Endothelial cell of umbilical vein (primary cell): ENCODE data around the gene MAJIN. TPM values are rescaled to one million over a fixed set of nuclear protein-coding genes. Genes with fewer than 3 reads are reported as not detected.

Experiments used
- BruUV-seq: library from RNA; stranded (reverse); fragments of 400-500 nt; replicated peaks from 2 replicates; lab custom pipeline; 2021; lab: Mats Ljungman, UMichigan
- CTCF ChIA-PET: fragments of 300-600, 350-600 bp; sonication (Branson Sonifier 250); formaldehyde crosslinking; loops from one replicate; lab custom pipeline; 2021; ENCODE audit warnings: antibody characterized with exemption, inconsistent platforms; lab: Charles Lee
- POLR2A ChIA-PET: fragments of 300-600, 350-600 bp; sonication (Branson Sonifier 250); formaldehyde crosslinking; loops from one replicate; lab custom pipeline; 2021; ENCODE audit warnings: antibody characterized with exemption, inconsistent platforms; lab: Charles Lee
- DNase-seq: peaks from one replicate; pipeline ENCODE4 v3.0.0-alpha.2; 2011; ENCODE audit warnings: low read depth, low spot score
- FAIRE-seq: peaks from 2 replicates; lab custom pipeline; 2011; peaks lifted over from hg19 to GRCh38; lab: Jason Lieb, UNC
- H2AFZ ChIP-seq: 2 replicates; pipeline ENCODE4 v1.6.0; 2012; ENCODE audit warnings: low read depth, low read length, control low read depth, inconsistent platforms
- H3K27ac ChIP-seq: 2 replicates; pipeline ENCODE4 v1.5.1; 2011; ENCODE audit warnings: low read depth, mild to moderate bottlenecking, control low read depth, low read length, moderate library complexity; ENCODE audit not compliant: insufficient read depth
- H3K27me3 ChIP-seq, 2 experiments: 2 replicates each; pipeline versions ENCODE4 v1.6.0 to v1.6.1; 2011; ENCODE audit warnings: low read length in 2 of 2, mixed read lengths in 1 of 2; ENCODE audit not compliant: control insufficient read depth in 2 of 2, insufficient read depth in 2 of 2
- H3K36me3 ChIP-seq, 2 experiments: 2 replicates in 1 of 2; 3 replicates in 1 of 2; pipeline ENCODE4 v1.5.1; 2011; ENCODE audit warnings: low read length in 2 of 2, mild to moderate bottlenecking in 1 of 2, moderate library complexity in 1 of 2; ENCODE audit not compliant: control insufficient read depth in 2 of 2, insufficient read depth in 2 of 2; ENCODE audit errors: extremely low read depth in 1 of 2
- H3K4me1 ChIP-seq: 3 replicates; pipeline ENCODE4 v1.5.1; 2011; ENCODE audit warnings: mild to moderate bottlenecking, low read length; ENCODE audit not compliant: control insufficient read depth, insufficient read depth; ENCODE audit errors: extremely low read depth
- H3K4me2 ChIP-seq: 2 replicates; pipeline ENCODE4 v1.6.1; 2011; ENCODE audit warnings: low read length, control low read depth, mixed read lengths; ENCODE audit not compliant: insufficient read depth
- H3K4me3 ChIP-seq, 3 experiments: fragments of 200-600 bp in 1 of 3; sonication (generic), shearing (Covaris generic) in 1 of 3; replicated peaks in 1 of 3; 2 replicates each; pipeline ENCODE4 v1.5.1; 2011 to 2016; ENCODE audit warnings: control low read depth in 3 of 3, low read length in 3 of 3, mild to moderate bottlenecking in 2 of 3, inconsistent platforms in 1 of 3, low read depth in 1 of 3, moderate library complexity in 1 of 3; ENCODE audit not compliant: insufficient read depth in 1 of 3
- H3K79me2 ChIP-seq: 2 replicates; pipeline ENCODE4 v1.6.0; 2012; ENCODE audit warnings: low read length, inconsistent platforms; ENCODE audit not compliant: control insufficient read depth, insufficient read depth
- H3K9ac ChIP-seq: replicated peaks from 2 replicates; pipeline ENCODE3; 2011; ENCODE audit warnings: low read length, control low read depth; ENCODE audit not compliant: insufficient read depth; ENCODE audit errors: extremely low read depth
- H3K9me1 ChIP-seq: replicated peaks from 3 replicates; pipeline ENCODE4 v1.6.0; 2011; ENCODE audit warnings: mild to moderate bottlenecking, low read length; ENCODE audit not compliant: control insufficient read depth, insufficient read depth; ENCODE audit errors: extremely low read depth
- H3K9me3 ChIP-seq: replicated peaks from 2 replicates; pipeline ENCODE4 v1.5.1; 2012; ENCODE audit warnings: low read length, inconsistent platforms; ENCODE audit not compliant: control insufficient read depth, insufficient read depth
- H4K20me1 ChIP-seq: replicated peaks from 2 replicates; pipeline ENCODE3; 2011; ENCODE audit warnings: mild to moderate bottlenecking, low read length; ENCODE audit not compliant: control insufficient read depth, insufficient read depth; ENCODE audit errors: extremely low read depth
- EZH2 ChIP-seq: IDR thresholded peaks from 2 replicates; pipeline ENCODE4 v1.6.1; 2012; ENCODE audit warnings: borderline replicate concordance, low read depth, mild to moderate bottlenecking, moderate library complexity, low read length, inconsistent platforms; ENCODE audit not compliant: severe bottlenecking
- FOS ChIP-seq: IDR thresholded peaks from 2 replicates; pipeline ENCODE4 v1.6.1; 2011; ENCODE audit warnings: mild to moderate bottlenecking, low read length, moderate library complexity, borderline replicate concordance; ENCODE audit not compliant: insufficient read depth
- GATA2 ChIP-seq: IDR thresholded peaks from 2 replicates; pipeline ENCODE4 v1.7.0; 2011; ENCODE audit warnings: low read depth, mild to moderate bottlenecking, moderate library complexity, mixed read lengths, low read length; ENCODE audit not compliant: insufficient read length, insufficient read depth
- JUN ChIP-seq: IDR thresholded peaks from 2 replicates; pipeline ENCODE4 v1.6.1; 2011; ENCODE audit warnings: borderline replicate concordance, low read depth; ENCODE audit not compliant: insufficient read length, insufficient read depth
- MYC ChIP-seq: IDR thresholded peaks from one replicate; pipeline ENCODE4 v1.6.1; 2011; ENCODE audit warnings: mild to moderate bottlenecking, low read depth, low read length
- POLR2A ChIP-seq: IDR thresholded peaks from 2 replicates; pipeline ENCODE4 v1.6.1; 2012; ENCODE audit warnings: low read depth, mild to moderate bottlenecking, control low read depth, low read length
- POLR2AphosphoS5 ChIP-seq: IDR thresholded peaks from 2 replicates; pipeline ENCODE4 v1.6.1; 2012; ENCODE audit warnings: low read depth, mild to moderate bottlenecking, control low read depth, low read length, moderate library complexity; ENCODE audit not compliant: insufficient read depth
- dilution Hi-C: fragments of 300-500 bp; cut with MboI; formaldehyde crosslinking; loops from one replicate; pipeline ENCODE4 v1.15.0; 2019; ENCODE audit warnings: low sequenced_read_pairs; ENCODE audit not compliant: extremely low pct_ligation_motif_present
- intact Hi-C: fragments of 100-400 bp; cut with micrococcal nuclease; formaldehyde crosslinking; loops from one replicate; pipeline ENCODE4 v1.10.0; 2022
- polyA plus RNA-seq, 4 experiments: library from polyadenylated mRNA; depleted of rRNA in 3 of 4; stranded (reverse) in 3 of 4; unstranded in 1 of 4; fragments of >200 nt; gene quantifications; 2 replicates each; pipeline versions ENCODE4 v1.2.1 to v1.2.3, GENCODE V29; 2011 to 2012; ENCODE audit warnings: missing spikeins in 1 of 4
- total RNA-seq: library from RNA; stranded (reverse); gene quantifications from 2 replicates; pipeline ENCODE4 v1.2.3, GENCODE V29; 2021
- TF ChIP-seq, protein P1 (sequence below): IDR thresholded peaks from 2 replicates; pipeline ENCODE4 v1.6.1; 2011; ENCODE audit not compliant: insufficient read depth, insufficient read length
- TF ChIP-seq, protein P2 (sequence below), 2 donors: IDR thresholded peaks; 1 replicate in 1 of 2; 2 replicates in 1 of 2; pipeline ENCODE4 v1.5.1; 2011; ENCODE audit warnings: low read length in 2 of 2, mild to moderate bottlenecking in 2 of 2, moderate library complexity in 2 of 2, control low read depth in 1 of 2, inconsistent platforms in 1 of 2, low read depth in 1 of 2; ENCODE audit not compliant: insufficient read depth in 1 of 2; ENCODE audit errors: extremely low read depth in 1 of 2

The MAJIN gene
- total and polyA plus RNA-seq, 2 donors (not counting 3 experiments of a cell fraction or from before 2014, with no cell fraction given) = 0.07 TPM; not detected in 1

DNA sequence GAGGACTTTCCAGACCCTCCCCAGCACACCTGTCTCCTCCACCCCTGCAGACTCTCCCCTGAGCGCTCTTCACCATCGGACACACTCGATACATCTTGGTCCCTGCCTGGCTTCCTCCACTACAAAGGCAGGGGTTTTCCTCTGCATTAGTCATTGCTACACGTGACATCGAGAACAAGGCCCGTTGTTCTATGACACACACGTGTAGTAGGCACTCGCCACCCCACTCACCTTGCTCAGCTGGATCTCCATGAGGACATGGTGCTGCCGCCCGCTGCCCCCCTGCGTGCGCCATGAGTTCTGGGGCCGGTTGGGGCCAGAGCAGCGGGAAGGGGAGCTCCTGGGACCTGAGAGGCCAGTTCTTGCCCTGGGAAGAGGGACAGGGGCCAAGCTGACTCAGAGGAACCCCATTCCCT is 71.6 kb downstream of the MAJIN start:
- TF ChIP-seq POLR2A (no peak), EZH2 (no peak), GATA2 (no peak), JUN (no peak), MYC (no peak), FOS (no peak), POLR2AphosphoS5 (no peak)
- TF ChIP-seq, protein P1, sequence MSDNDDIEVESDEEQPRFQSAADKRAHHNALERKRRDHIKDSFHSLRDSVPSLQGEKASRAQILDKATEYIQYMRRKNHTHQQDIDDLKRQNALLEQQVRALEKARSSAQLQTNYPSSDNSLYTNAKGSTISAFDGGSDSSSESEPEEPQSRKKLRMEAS = no peak
- TF ChIP-seq, protein P2, sequence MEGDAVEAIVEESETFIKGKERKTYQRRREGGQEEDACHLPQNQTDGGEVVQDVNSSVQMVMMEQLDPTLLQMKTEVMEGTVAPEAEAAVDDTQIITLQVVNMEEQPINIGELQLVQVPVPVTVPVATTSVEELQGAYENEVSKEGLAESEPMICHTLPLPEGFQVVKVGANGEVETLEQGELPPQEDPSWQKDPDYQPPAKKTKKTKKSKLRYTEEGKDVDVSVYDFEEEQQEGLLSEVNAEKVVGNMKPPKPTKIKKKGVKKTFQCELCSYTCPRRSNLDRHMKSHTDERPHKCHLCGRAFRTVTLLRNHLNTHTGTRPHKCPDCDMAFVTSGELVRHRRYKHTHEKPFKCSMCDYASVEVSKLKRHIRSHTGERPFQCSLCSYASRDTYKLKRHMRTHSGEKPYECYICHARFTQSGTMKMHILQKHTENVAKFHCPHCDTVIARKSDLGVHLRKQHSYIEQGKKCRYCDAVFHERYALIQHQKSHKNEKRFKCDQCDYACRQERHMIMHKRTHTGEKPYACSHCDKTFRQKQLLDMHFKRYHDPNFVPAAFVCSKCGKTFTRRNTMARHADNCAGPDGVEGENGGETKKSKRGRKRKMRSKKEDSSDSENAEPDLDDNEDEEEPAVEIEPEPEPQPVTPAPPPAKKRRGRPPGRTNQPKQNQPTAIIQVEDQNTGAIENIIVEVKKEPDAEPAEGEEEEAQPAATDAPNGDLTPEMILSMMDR (IDR thresholded peaks at IDR 0.05; ENCODE audit: extremely low read depth in 1 of 2, insufficient read depth in 1 of 2, low read depth in 1 of 2, low read length in 2 of 2) = no peak
- Histone ChIP-seq H3K27me3 (no peaks in the 10 kb centered on the region), H3K9me3 (no peaks in the 10 kb centered on the region), H3K9me1 (no peaks in the 10 kb centered on the region), H2AFZ (no peak overlapping the region), H3K4me2 (no peak overlapping the region), H4K20me1 (no peaks in the 10 kb centered on the region), H3K79me2 (no peaks in the 10 kb centered on the region), H3K4me1 (no peaks in the 10 kb centered on the region), H3K27ac (no peak overlapping the region), H3K36me3 (peaks cover 0 to 39% of the 10 kb centered on the region in 2 experiments), H3K4me3 (no peak overlapping the region), H3K9ac (no peak overlapping the region)
- intact Hi-C loops = no loop called here
- ChIA-PET CTCF (interaction anchor here (0.7 to 1.4 kb wide), 2 partner anchors 13 to 52 kb away, joined by 3 read pairs; no protein-coding TSS in a partner anchor), POLR2A (no interaction called here)
- FAIRE-seq (no peak), DNase-seq (no peak)
- no TSS peak for BruUV-seq
- dilution Hi-C loops = no loop called here
